OCI-LY3 (cell line): Measurements from ENCODE around the gene VPS13D.

Experiments
- CTCF ChIP-seq: fragments of 200-600, 300-600 bp; sonication (generic); IDR thresholded peaks from 2 replicates; pipeline ENCODE4 v1.5.1; 2014; ENCODE audit warnings: antibody characterized with exemption, low read length, low read depth
- EZH2phosphoT487 ChIP-seq: fragments of 200-600 bp; shearing (Covaris generic); IDR thresholded peaks from 2 replicates; pipeline ENCODE4 v1.6.1; 2018; ENCODE audit warnings: antibody characterized with exemption, mixed run types, low read depth

- TF ChIP-seq CTCF: no peak
- no peak for TF ChIP-seq EZH2phosphoT487
Observed at GRCh38 chr1:12296016-12296415, 66.2 kb downstream of the VPS13D start.
